Measurements from ENCODE around the gene KRT78.

The KRT78 gene

DNA sequence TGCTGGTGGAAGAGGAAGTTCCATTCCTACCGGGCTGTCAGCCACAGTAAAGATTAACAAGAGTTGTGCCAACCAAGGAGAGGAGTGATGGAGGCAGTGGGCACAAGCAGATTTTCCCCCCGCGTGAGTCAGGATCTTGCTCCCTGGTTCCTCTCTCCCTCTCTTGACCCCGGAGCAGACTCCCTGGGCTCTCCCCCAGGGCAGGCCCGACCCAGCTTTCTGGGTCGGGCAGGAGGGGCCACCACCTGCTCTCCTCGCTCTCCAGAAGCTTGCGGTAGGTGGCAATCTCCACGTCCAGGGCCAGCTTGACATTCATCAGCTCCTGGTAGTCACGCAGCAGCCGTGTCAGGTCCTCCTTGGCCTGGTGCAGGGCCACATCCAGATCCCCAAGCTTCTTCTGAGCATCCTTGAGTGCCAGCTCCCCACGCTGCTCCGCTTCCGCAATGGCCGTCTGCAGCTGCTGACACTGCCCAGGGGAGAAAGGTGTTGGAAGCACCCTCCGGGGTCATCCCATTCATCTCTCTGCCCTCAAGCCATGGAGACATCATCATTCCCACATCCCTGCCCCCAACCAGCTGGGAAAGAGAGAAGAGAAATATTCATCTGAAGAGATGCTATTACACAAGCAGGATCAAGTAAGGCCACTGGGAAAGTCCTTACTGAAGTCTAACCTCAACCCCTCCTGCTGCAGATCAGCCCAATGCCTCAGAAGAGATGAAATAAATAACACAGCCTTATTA lies 25.9 kb downstream of the KRT78 start:
- no peak overlapping the region for H3K9ac ChIP-seq (ENCODE audit: low read length)
- no peaks in the 10 kb centered on the region for H3K27me3 ChIP-seq (ENCODE audit: control insufficient read depth, insufficient read depth, low read length)
- no peak overlapping the region for H3K4me3 ChIP-seq (ENCODE audit: low read length)
- H3K27ac ChIP-seq (ENCODE audit: low read depth, low read length) = no peak overlapping the region
- H3K36me3 ChIP-seq (ENCODE audit: control insufficient read depth, insufficient read depth, low read length) = no peaks in the 10 kb centered on the region
- no peaks in the 10 kb centered on the region for H3K4me1 ChIP-seq (ENCODE audit: control insufficient read depth, insufficient read depth, low read length)

DNA sequence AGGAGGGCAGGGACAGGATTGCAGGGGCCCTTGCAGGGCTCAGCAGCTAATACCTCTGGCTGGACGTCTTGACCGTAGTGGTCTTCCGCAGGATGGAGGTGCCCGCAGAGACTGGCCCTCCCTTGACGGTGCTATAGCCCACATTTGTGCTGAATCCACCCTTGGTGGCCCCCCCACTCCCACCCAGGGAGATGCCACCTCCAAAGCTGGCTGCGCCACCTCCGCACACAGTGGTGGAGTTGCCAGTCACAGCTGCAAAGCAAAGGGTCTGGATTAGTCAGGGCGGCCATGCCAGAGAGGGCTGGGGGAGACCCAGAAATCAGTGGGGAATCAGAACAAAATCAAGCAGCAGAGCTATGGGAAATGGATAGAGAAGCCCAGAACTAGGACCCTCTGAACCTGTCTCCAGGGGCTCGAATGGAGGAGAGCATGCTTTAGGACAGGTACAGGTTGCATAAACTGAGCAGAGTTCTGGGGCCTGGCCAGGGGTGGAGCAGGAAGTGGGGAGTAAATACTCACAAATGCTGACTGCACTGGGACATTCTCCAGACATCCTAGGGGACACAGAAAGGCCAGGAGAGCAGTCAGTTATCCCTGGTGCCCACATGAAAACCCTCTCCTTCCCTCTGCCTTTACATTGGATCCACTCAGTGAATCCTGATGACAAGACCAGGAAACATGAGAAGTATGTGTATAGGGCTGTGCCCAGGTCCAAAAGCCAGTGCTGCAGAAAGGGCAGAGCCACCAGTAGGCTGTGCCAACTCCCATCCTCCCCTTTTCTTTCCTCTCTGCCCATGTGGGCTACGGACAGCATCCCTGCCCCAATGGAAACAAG lies 26.8 kb downstream of the KRT78 start:
- no peaks in the 10 kb centered on the region for H3K4me1 ChIP-seq (ENCODE audit: control insufficient read depth, insufficient read depth, low read length)
- H3K36me3 ChIP-seq (ENCODE audit: control insufficient read depth, insufficient read depth, low read length) = no peaks in the 10 kb centered on the region
- no peak overlapping the region for H3K9ac ChIP-seq (ENCODE audit: low read length)
- no peak overlapping the region for H3K27ac ChIP-seq (ENCODE audit: low read depth, low read length)
- H3K4me3 ChIP-seq (ENCODE audit: low read length) = no peak overlapping the region
- no peaks in the 10 kb centered on the region for H3K27me3 ChIP-seq (ENCODE audit: control insufficient read depth, insufficient read depth, low read length)

DNA sequence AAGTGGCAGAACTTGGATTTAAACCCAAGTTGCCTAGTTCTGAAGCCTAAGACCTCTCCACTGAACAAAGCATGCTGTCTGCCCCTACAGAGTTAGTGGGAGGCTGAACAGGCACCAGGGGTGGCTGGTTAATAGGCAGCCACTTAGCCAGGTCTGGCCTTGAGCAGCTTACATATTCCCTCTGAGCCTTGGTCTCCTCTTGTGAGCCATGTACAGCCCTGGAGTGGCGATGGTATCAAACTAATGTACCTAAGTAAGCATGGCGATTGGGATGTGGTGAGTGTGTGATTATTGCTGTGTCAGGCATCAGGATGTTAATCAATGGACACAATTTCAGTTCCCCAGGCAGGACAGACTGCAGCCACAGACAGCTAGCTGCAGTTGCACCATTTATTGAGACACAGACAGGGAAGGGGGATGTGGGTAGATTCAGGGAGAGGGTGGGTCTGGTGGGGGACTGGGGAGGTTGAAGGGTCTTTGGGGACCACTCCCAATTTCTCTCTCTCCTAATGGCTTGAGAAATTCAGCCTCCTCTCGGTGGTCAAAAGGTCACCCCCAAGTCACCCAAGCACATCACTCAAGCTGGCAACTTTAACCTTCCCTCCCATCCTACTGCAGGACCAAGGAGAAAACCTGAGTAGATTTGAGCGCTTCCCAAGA lies 27.6 kb downstream of the KRT78 start:
- Histone ChIP-seq H3K9ac (ENCODE audit: low read length) (no peak overlapping the region), H3K36me3 (ENCODE audit: control insufficient read depth, insufficient read depth, low read length) (no peaks in the 10 kb centered on the region), H3K27me3 (ENCODE audit: control insufficient read depth, insufficient read depth, low read length) (no peaks in the 10 kb centered on the region), H3K27ac (ENCODE audit: low read depth, low read length) (no peak overlapping the region), H3K4me1 (ENCODE audit: control insufficient read depth, insufficient read depth, low read length) (no peaks in the 10 kb centered on the region), H3K4me3 (ENCODE audit: low read length) (no peak overlapping the region)

DNA sequence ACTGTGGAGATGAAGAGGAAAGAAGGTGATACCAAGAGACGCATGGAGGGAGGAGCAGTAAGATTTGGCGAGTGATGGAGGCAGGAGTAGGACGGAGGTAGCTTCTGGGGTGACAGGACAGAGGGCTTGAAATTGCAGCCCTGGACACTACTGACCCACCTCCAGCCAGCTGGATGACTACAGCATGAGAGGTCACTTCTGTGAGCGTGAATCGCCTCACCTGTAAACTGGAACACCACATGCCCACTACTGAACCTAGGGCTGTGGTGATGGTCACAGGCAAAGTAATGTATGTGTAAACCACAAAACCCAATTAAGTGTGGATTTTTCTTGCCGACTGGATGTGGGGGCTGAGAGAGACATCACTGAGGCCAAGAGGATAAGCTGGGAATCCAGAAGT lies 28.3 kb downstream of the KRT78 start:
- Histone ChIP-seq H3K4me3 (ENCODE audit: low read length) (no peak overlapping the region), H3K27ac (ENCODE audit: low read depth, low read length) (no peak overlapping the region), H3K4me1 (ENCODE audit: control insufficient read depth, insufficient read depth, low read length) (no peaks in the 10 kb centered on the region), H3K9ac (ENCODE audit: low read length) (no peak overlapping the region), H3K27me3 (ENCODE audit: control insufficient read depth, insufficient read depth, low read length) (no peaks in the 10 kb centered on the region), H3K36me3 (ENCODE audit: control insufficient read depth, insufficient read depth, low read length) (no peaks in the 10 kb centered on the region)

DNA sequence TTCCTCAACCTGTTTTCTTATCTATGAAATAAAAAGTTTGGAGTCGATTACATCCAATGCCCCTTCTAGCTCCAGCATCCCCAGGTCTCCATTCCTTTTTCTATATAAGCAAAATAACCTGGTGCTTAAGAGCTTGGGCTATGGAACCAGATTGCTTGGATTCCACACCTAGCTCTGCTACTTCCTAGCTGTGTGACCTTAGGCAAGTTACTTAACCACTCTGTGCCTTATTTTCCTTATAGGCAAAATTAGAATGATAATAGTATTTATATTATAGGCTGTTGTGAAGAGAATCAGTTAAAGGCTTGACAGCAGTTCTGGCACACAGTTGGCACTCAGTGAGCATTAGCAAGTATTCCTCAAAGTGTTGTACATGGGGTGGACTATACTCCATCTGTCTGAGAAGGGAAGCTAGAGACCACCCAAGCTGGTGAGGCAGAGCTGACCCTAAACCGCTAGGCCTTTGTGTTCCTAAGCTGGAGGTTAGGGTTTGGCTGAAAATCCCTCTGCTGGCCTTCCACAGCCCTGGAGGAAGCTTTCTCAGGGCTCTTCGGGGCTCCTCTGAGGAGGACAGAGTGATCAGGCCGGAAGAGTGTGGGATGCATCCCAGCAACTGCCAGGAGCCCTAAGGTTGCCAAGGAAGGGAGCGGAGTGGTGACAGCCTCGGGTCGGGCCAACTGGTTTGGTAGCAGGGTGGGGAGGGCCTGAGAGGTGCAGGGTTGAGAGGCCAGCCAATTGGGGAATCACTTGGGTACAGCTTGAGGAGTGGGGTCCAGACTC lies 28.9 kb downstream of the KRT78 start:
- no peak overlapping the region for H3K27ac ChIP-seq (ENCODE audit: low read depth, low read length)
- H3K4me3 ChIP-seq (ENCODE audit: low read length) = no peak overlapping the region
- H3K36me3 ChIP-seq (ENCODE audit: control insufficient read depth, insufficient read depth, low read length) = no peaks in the 10 kb centered on the region
- H3K4me1 ChIP-seq (ENCODE audit: control insufficient read depth, insufficient read depth, low read length) = no peaks in the 10 kb centered on the region
- H3K27me3 ChIP-seq (ENCODE audit: control insufficient read depth, insufficient read depth, low read length) = no peaks in the 10 kb centered on the region
- no peak overlapping the region for H3K9ac ChIP-seq (ENCODE audit: low read length)

DNA sequence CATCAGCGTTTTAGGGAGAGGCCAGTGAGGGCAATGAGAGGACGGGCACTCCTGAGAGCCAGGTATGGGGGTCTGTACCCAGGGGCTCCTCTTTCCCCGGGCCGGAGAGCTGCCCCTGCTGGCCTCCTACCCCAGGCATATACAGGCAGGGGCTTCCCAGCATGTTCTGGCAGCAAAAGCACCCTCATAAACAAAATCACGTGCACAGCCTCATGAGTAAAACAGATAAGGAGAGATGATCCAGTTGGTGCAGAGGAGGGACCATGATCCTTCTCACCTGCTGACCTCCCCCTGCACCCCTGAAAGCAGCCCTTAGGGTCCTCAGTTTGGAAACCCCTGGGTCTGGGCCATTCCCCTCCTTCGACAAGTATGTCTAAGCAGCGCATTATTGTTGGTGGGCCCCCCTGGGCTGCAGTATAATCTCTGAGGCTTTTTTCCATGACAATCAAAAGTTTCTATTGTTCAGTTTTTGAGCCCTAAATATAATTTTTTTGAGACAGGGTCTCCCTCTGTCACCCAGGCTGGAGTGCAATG lies 29.8 kb downstream of the KRT78 start:
- no peak overlapping the region for H3K4me3 ChIP-seq (ENCODE audit: low read length)
- H3K27me3 ChIP-seq (ENCODE audit: control insufficient read depth, insufficient read depth, low read length) = no peaks in the 10 kb centered on the region
- H3K9ac ChIP-seq (ENCODE audit: low read length) = no peak overlapping the region
- H3K27ac ChIP-seq (ENCODE audit: low read depth, low read length) = no peak overlapping the region
- no peaks in the 10 kb centered on the region for H3K4me1 ChIP-seq (ENCODE audit: control insufficient read depth, insufficient read depth, low read length)
- no peaks in the 10 kb centered on the region for H3K36me3 ChIP-seq (ENCODE audit: control insufficient read depth, insufficient read depth, low read length)

DNA sequence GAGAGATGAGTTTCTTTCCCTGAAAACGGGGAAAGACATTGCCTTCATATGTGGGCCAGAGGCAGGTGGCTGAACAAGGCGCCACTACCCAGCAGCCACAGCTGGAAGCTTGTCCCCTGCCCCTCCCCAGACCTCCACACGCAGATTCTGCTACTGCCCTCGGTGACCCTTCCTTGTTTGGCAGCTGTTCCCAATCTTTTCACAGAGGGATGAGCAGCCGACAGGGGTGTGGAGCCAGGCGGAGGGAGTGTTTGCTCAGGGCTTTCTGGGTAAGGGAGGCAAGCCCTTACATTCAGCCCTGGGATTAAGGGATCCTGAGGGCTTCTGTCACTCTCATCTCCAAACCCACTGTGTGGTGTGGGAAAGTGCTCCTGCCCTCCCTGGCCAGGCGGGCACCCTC lies 30.4 kb downstream of the KRT78 start:
- H3K36me3 ChIP-seq (ENCODE audit: control insufficient read depth, insufficient read depth, low read length) = no peaks in the 10 kb centered on the region
- H3K4me3 ChIP-seq (ENCODE audit: low read length) = no peak overlapping the region
- H3K27ac ChIP-seq (ENCODE audit: low read depth, low read length) = no peak overlapping the region
- H3K27me3 ChIP-seq (ENCODE audit: control insufficient read depth, insufficient read depth, low read length) = no peaks in the 10 kb centered on the region
- H3K4me1 ChIP-seq (ENCODE audit: control insufficient read depth, insufficient read depth, low read length) = no peaks in the 10 kb centered on the region
- H3K9ac ChIP-seq (ENCODE audit: low read length) = no peak overlapping the region

DNA sequence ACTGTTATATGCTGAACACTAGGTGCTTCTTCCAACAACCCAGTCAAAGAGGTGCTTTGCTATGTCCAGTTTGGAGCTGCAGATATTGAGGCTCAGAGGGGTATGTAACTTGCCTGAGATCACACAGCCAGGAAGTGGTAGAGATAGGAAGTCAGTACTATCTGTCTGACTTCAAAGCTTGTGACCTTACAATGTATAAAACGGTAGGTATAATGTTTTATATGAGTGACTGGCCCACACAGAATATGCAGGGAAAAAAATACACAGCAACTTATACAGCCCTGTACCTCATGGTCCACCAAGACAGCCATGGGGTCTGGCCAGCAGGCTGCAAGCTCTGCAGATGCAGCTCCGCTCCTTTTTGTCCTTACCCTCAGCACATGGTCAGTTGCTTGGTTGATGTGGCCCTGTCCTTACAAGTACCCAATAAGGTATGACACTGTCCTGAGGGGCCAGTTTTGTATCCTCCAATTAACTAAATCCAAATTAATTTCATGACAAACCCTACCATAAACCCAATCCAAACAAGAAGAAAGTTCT lies 31.0 kb downstream of the KRT78 start:
- H3K9ac ChIP-seq (ENCODE audit: low read length) = no peak overlapping the region
- H3K27ac ChIP-seq (ENCODE audit: low read depth, low read length) = no peak overlapping the region
- no peaks in the 10 kb centered on the region for H3K36me3 ChIP-seq (ENCODE audit: control insufficient read depth, insufficient read depth, low read length)
- H3K4me1 ChIP-seq (ENCODE audit: control insufficient read depth, insufficient read depth, low read length) = no peaks in the 10 kb centered on the region
- H3K4me3 ChIP-seq (ENCODE audit: low read length) = no peak overlapping the region
- H3K27me3 ChIP-seq (ENCODE audit: control insufficient read depth, insufficient read depth, low read length) = no peaks in the 10 kb centered on the region

DNA sequence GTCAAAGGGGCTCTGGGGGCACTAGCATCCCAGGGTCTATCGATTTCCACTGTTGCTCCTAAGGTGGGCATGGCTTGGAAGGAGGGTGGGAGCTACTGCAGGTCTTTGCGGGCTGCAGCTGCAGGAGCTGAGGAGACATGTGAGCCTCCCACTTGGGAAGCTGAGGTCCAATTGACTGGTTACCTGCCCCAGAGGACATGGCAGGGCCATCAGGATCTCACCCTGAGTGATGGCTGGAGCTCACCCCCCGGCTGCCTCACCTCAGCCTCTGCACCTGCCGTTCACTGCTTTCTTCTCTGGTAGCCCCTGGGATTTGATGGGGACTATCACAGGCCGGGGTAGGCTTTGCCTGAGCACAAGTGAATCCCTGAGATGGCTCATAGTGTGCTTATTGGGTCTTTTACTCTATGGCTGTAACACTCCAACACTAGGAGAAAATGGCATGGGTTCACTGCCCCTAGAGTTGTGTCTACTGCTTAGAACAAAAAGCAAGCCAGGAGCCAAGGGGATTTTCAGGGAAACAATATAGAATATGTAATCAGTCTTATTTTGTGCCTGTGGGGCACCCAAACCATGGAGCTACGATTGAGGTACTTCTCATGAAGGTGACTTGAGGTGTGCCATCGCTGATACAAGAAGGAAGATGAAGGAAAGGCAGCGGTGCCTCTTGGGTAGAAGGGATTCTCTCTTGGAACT lies 31.6 kb downstream of the KRT78 start:
- Histone ChIP-seq H3K27ac (ENCODE audit: low read depth, low read length) (no peak overlapping the region), H3K4me1 (ENCODE audit: control insufficient read depth, insufficient read depth, low read length) (no peaks in the 10 kb centered on the region), H3K9ac (ENCODE audit: low read length) (no peak overlapping the region), H3K4me3 (ENCODE audit: low read length) (no peak overlapping the region), H3K27me3 (ENCODE audit: control insufficient read depth, insufficient read depth, low read length) (no peaks in the 10 kb centered on the region), H3K36me3 (ENCODE audit: control insufficient read depth, insufficient read depth, low read length) (no peaks in the 10 kb centered on the region)

DNA sequence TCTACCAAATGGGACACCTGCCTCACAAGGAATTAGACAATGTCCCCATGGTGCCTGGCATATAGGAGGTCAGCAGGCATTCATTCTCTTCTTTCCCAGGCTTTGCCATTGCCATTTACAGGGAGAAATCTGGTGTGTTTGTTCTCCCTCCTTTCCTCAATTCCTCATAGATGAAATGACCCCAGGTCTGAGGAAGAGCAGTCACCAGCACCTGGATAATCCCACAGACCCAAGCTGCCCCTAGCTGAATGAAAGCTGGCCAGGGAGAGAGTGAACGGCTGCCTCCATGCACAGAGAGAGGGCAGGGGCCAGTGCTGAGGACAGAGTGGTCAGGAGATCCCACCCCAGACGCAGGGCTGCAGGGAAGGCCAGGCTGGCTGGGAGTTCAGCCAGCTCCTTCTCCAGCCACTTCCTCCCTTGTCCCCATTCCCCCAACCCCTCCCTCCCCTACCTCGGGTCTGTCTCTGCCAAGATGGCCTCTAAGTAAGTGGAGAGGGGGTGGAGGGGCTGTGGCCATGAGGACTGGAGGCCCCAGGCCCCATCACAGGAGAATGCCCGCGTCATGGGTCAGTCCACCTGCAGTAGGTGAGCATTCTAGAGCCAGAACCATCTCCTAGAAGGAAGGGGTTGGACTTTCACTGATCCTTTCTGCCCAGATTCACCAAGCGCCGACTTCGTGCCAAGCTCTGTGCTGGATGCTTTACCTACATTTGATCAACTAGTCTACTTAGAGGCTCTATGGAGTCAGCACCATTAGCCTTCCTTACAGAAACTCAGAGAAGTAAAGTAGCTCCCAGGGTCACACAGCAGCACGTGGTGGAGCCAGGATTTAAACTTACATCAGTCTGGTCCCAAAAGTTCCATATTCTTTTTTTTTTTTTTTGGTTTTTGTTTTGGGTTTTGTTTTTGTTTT lies 32.9 kb downstream of the KRT78 start:
- H3K36me3 ChIP-seq (ENCODE audit: control insufficient read depth, insufficient read depth, low read length) = no peaks in the 10 kb centered on the region
- H3K27me3 ChIP-seq (ENCODE audit: control insufficient read depth, insufficient read depth, low read length) = no peaks in the 10 kb centered on the region
- H3K9ac ChIP-seq (ENCODE audit: low read length) = no peak overlapping the region
- H3K4me1 ChIP-seq (ENCODE audit: control insufficient read depth, insufficient read depth, low read length) = no peaks in the 10 kb centered on the region
- H3K4me3 ChIP-seq (ENCODE audit: low read length) = no peak overlapping the region
- no peak overlapping the region for H3K27ac ChIP-seq (ENCODE audit: low read depth, low read length)

DNA sequence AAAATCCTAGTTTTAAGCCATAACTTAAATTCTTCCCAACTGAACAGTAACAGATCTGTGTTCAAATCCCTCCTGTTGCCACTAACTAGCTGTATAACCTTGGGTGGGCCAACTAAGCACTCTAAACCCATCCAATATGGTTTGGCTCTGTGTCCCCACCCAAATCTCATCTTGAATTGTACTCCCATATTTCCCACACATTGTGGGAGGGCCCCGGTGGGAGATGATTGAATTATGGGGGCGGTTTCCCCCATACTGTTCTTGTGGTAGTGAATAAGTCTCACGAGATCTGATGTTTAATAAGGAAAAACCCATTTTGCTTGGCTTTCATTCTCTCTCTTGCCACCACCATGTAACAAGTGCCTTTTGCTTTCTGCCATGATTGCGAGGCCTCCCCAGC lies 33.6 kb downstream of the KRT78 start:
- Histone ChIP-seq H3K4me1 (ENCODE audit: control insufficient read depth, insufficient read depth, low read length) (no peaks in the 10 kb centered on the region), H3K27me3 (ENCODE audit: control insufficient read depth, insufficient read depth, low read length) (no peaks in the 10 kb centered on the region), H3K4me3 (ENCODE audit: low read length) (no peak overlapping the region), H3K9ac (ENCODE audit: low read length) (no peak overlapping the region), H3K36me3 (ENCODE audit: control insufficient read depth, insufficient read depth, low read length) (no peaks in the 10 kb centered on the region), H3K27ac (ENCODE audit: low read depth, low read length) (no peak overlapping the region)

Measured in rectal smooth muscle tissue (tissue), 1 donor.